Stimulated activated CD4-positive, alpha-beta T cell treated with anti-CD3 and anti-CD28 coated beads, Interleukin-12 subunit alpha, Interleukin-12 subunit beta, amount 100 ng/mL, for 4 hours (primary cell): ENCODE results near the gene STRN4.
"Not testable (repeated sequence)": the region's sequence is repeated elsewhere in the genome, so short reads cannot be mapped to it uniquely, and the experiment has no call there.

Experiments
- DNase-seq: peaks from one replicate; pipeline ENCODE4 v3.0.0-alpha.2; 2020

The STRN4 gene

GRCh38 chr19:46773018-46773399 lies 26.8 kb upstream of the STRN4 start:
- no peak for DNase-seq

DNA sequence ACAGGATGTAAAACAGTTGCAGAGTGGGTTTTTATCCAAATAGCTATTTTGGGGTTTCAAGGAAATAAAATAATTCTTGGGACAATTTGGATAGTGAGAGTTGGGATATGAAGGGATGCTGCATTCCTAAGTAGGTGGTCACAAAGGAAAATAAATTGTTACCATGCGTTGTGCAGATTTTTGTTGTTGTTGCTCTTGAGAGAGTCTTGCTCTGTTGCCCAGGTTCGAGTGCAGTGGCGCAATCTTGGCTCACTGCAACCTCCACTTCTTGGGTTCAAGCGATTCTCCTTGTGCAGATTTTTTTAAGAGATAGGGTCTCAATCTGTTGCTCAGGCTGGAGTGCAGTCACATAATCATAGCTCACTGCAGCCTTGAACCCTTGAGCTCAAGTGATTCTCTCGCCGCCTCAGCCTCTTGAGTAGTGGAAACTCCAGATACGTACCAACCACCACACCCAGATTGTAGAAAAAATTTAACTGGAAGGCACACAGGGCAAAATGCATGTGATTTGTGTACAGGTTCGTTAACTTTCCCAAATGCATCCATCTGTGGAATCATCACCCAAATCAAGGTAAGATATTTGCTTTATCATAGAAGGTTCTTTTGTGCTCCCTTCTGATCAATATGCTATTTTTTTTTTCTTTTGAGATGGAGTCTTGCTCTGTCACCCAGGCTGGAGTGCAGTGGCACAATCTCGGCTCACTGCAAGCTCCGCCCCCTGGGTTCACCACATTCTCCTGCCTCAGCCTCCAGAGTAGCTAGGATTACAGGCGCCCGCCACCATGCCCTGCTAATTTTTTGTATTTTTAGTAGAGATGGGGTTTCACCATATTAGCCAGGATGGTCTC lies 26.1 kb upstream of the STRN4 start:
- DNase-seq = no peak

DNA sequence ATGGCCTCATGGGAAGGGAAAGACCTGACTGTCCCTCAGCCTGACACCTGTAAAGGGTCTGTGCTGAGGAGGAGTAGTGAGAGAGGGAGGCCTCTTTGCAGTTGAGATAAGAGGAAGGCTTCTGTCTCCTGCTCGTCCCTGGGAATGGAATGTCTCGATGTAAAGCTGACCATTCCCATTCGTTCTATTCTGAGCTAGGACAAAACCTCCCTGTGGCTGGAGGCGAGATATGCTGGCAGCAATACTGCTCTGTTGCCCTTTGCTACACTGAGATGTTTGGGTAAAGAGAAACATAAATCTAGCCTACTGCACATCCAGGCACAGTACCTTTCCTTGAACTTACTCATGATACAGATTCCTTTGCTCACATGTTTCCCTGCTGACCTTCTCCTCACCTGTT lies 22.5 kb upstream of the STRN4 start:
- not testable (repeated sequence) for DNase-seq

- peak; percentile 56 for DNase-seq
Measured at GRCh38 chr19:46766569-46767317, 20.5 kb upstream of the STRN4 start.

DNA sequence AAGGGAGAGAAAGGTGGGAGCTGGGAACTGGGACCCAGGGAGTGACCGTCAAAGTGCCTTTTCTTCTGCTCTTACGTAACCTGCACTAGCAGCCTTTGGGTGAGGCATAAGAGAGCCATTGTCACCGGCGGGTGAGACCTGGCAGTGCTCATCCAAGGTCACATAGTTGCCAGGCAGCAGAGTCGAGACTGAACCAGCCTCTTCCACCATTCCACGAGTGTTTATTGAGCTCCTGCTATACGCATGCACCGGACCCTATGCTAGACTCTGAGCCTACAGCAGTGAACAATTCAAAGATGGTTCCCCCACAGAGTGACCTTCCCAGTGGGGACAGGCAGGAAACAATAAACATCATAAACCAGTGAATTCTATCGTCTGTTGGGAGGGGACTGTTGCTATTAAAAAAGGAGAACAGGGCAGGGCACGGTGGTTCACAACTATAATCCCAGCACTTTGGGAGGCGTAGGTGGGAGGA lies 18.6 kb upstream of the STRN4 start:
- no peak for DNase-seq

GRCh38 chr19:46762245-46762890 lies 16.1 kb upstream of the STRN4 start:
- DNase-seq = no peak

DNA sequence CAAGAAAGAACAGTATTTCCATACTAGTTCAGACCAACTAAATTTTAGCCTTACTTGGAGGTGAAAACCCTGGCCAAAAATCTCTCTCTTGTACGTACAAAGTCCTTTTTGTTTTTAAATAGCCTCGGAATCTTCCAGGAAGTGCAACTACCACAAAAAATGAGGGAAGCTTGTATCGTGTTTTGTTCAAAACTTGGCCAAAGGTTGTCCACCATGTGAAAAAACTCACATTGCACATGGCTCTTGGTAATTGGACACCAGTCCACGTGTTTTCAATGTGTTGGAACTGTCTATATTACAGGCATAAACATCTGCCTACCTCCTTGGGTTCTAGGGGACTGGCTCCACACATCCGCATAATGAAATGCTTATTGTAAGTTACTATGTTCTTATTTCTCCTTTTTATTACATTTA lies 15.2 kb upstream of the STRN4 start:
- no peak for DNase-seq

- DNase-seq = not testable (repeated sequence)
Measured at GRCh38 chr19:46760897-46761296, 14.6 kb upstream of the STRN4 start.

DNA sequence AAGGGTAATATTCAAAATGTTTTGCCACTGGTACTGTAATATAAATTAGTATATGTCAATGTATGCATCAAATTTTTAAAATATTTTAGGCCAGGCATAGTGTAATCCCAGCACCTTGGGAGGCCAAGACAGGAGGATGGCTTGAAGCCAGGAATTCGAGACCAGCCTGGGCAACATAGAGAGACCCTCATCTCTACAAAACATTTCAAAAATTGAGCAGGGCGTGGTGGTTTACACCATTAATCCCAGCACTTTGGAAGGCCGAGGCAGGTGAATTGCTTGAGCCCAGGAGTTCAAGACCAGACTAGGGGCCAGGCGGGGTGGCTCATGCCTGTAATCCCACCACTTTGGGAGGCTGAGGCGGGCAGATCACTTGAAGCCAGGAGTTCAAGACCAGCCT lies 14.1 kb upstream of the STRN4 start:
- DNase-seq = no peak

GRCh38 chr19:46759817-46760333 lies 13.6 kb upstream of the STRN4 start:
- no peak for DNase-seq

DNA sequence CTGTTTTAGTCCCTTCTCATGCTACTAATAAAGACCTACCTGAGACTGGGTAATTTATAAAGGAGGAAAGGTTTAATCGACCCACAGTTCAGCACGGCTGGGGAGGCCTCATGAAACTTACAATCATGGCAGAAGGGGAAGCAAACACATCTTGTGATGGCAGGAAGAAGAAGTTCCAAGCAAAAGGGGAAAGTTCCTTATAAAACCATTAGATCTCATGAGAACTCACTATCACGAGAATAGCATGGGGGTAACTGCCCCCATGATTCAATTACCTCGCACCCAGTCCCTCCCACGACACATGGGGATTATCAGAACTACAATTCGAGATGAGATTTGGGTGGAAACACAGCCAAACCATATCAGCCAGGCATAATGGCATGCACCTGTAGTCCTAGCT lies 13.0 kb upstream of the STRN4 start:
- DNase-seq = no peak

DNA sequence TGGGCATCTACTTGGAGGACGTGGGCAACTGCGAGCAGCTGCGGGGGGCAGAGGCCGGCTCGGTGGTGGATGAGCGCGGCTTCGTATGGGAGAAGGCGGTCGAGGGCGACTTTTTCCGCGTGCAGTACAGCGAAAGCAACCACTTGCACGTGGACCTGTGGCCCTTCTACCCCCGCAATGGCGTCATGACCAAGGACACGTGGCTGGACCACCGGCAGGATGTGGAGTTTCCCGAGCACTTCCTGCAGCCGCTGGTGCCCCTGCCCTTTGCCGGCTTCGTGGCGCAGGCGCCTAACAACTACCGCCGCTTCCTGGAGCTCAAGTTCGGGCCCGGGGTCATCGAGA lies 10.3 kb upstream of the STRN4 start:
- DNase-seq = no peak

GRCh38 chr19:46755853-46756543 lies 9.7 kb upstream of the STRN4 start:
- DNase-seq = no peak

- DNase-seq = no peak
Measured at GRCh38 chr19:46755077-46755852, 9.0 kb upstream of the STRN4 start.

GRCh38 chr19:46753420-46754155 lies 7.3 kb upstream of the STRN4 start:
- DNase-seq = peak; percentile 56

DNA sequence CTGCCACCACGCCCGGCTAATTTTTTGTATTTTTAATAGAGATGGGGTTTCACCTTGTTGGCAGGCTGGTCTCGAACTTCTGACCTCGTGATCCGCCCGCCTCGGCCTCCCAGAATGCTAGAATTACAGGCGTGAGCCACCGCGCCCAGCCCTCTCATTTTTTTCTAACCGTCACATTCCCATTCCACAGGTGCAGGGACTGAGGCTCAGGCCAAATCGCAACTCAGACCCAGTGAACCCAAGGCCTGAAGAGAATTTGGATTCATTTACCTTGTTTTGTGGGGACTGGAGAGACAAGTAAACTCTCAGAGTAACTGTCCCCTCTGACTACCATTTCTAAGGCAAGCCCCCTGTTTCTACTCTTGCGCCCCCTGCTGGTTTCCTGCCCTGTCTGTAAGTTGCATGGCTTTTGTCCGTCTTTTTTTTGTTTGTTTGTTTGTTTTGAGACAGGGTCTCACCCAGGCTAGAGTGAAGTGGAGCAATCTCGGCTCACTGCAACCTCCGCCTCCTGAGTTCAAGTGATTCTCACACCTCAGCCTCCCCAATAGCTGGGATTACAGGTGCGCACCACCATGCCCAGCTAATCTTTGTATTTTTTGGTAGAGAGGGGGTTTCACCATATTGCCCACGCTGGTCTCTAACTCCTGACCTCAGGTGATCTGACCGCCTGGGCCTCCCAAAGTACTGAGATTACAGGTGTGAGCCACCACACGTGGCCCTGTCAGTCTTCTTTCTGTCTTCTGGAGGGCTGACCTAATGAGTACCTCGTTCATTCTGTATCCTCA lies 2.3 kb upstream of the STRN4 start:
- peak; percentile 80 for DNase-seq

DNA sequence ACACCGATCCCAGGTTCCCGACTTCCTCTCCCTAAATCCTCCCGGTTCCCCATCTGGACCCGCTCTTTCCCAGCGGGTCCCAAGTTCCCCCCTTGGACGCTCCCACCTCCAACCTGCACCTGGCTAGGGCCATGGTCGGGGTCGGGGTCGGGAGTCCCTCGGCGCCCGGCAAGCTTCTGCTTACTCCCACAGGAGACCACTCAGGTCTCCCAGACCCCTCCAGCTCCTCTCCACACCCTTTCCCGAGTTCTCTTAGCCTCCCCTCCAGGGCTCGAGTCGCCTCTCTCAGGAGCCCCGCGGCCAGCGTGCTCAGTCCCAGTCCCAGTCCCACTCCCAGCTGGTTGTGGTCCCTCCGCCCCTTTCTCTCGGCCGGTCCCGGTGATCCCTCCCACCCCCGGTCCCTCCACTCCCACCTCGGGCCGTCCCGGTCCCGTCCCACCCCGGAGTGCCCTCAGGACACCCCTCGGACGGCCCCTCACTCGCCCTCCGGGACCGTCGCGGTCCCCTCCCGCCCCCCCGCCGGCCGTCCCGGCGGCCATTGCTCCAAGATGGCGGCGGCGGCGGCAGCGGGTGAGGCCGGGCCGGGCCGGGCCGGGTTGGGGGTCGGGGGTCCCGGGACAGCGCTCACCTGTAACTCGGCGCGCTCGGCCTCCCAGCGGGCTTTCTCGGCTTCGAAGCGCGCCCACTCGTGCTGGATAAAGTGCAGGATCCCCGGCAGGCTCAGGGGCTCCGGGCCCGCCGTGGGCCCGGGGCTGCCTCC lies 549 bp downstream of the STRN4 start, which contains the start of gene FKRP:
FKRP (plus strand) TSS at position 537 of the 760 bp plus-strand sequence. CDS start 9,394 bp downstream, outside the sequence.
- peak; percentile 51 for DNase-seq

- no peak for DNase-seq
Measured at GRCh38 chr19:46745030-46745429, 1.2 kb downstream of the STRN4 start.

- no peak for DNase-seq
Measured at GRCh38 chr19:46744005-46744691, 2.1 kb downstream of the STRN4 start.
